RWPE1 (cell line): Measurements from ENCODE around the gene MYLK.

ENCODE experiments used
- CTCF ChIA-PET: fragments of 350-600 bp; sonication (Branson Sonifier 250); formaldehyde crosslinking; extraction: SDS; loops from one replicate; lab custom pipeline; 2021; lab: Yijun Ruan, JAX
- POLR2A ChIA-PET: fragments of 400-600 bp; formaldehyde crosslinking; extraction: SDS; loops from one replicate; lab custom pipeline; 2020; ENCODE audit warnings: antibody characterized with exemption; ENCODE audit not compliant: low non-redundant PET; lab: Yijun Ruan, JAX
- DNase-seq: peaks from one replicate; pipeline ENCODE4 v3.0.0; 2012; ENCODE audit warnings: low spot score
- H3K27ac ChIP-seq: fragments of 450-650 bp; 2 replicates; pipeline ENCODE4 v1.5.1; 2017
- CTCF ChIP-seq: fragments of 450-650 bp; conservative IDR thresholded peaks from 2 replicates; pipeline ENCODE4 v1.5.1; 2017; ENCODE audit warnings: low read depth, mild to moderate bottlenecking

MYLK gene

GRCh38 chr3:123651449-123652341 lies 232.4 kb downstream of the MYLK start:
- TF ChIP-seq CTCF, result no peak
- ChIA-PET POLR2A (no interaction called here), CTCF (interaction anchor here (0.6 to 3.5 kb wide), 37 partner anchors 9 to 696 kb away, joined by 3 to 29 read pairs (median 4); no protein-coding TSS in a partner anchor)
- DNase-seq, result no peak
- H3K27ac ChIP-seq, result no peak overlapping the region

- no peak overlapping the region for H3K27ac ChIP-seq
- TF ChIP-seq CTCF, result no peak
- DNase-seq, result no peak
- POLR2A ChIA-PET, result no interaction called here
- CTCF ChIA-PET, result interaction anchor here (0.7 to 1.2 kb wide), 2 partner anchors 73 to 582 kb away, joined by 4 to 5 read pairs; no protein-coding TSS in a partner anchor
Observed at GRCh38 chr3:123650101-123650500, 234.0 kb downstream of the MYLK start.

- CTCF ChIA-PET, result interaction anchor here (1.2 kb wide), 1 partner anchor 75 kb away, joined by 4 read pairs; no protein-coding TSS in a partner anchor
- DNase-seq, result no peak
- POLR2A ChIA-PET, result no interaction called here
- TF ChIP-seq CTCF, result no peak
- H3K27ac ChIP-seq, result no peak overlapping the region
Observed at GRCh38 chr3:123648696-123649405, 235.3 kb downstream of the MYLK start.

GRCh38 chr3:123644358-123644757 lies 239.8 kb downstream of the MYLK start:
- ChIA-PET POLR2A (no interaction called here), CTCF (interaction anchor here (0.6 kb wide), 1 partner anchor 318 kb away, joined by 4 read pairs; no protein-coding TSS in a partner anchor)
- no peak for TF ChIP-seq CTCF
- DNase-seq, result no peak
- H3K27ac ChIP-seq, result no peak overlapping the region

- POLR2A ChIA-PET, result no interaction called here
- no peak for TF ChIP-seq CTCF
- CTCF ChIA-PET, result interaction anchor here (0.6 to 2.4 kb wide), 3 partner anchors 50 to 220 kb away, joined by 3 to 7 read pairs (median 4); no protein-coding TSS in a partner anchor
- no peak for DNase-seq
- no peak overlapping the region for H3K27ac ChIP-seq
Observed at GRCh38 chr3:123642957-123643330, 241.2 kb downstream of the MYLK start.

- CTCF ChIA-PET, result interaction anchor here (0.6 to 2.4 kb wide), 11 partner anchors 10 to 274 kb away, joined by 3 to 7 read pairs (median 3); no protein-coding TSS in a partner anchor
- no peak overlapping the region for H3K27ac ChIP-seq
- POLR2A ChIA-PET, result no interaction called here
- peak; percentile 47 for DNase-seq
- TF ChIP-seq CTCF, result peak; percentile 59
Observed at GRCh38 chr3:123642182-123642956, 241.8 kb downstream of the MYLK start.
